GM12892 (cell line): Measurements from ENCODE around the gene MRC1.
"Not testable (repeated sequence)": the region's sequence is repeated elsewhere in the genome, so short reads cannot be mapped to it uniquely, and the experiment has no call there.

Experiments
- DNase-seq: peaks from one replicate; pipeline ENCODE4 v3.0.0; 2011; ENCODE audit not compliant: insufficient read length
- FAIRE-seq: peaks from 2 replicates; lab custom pipeline; 2011; peaks lifted over from hg19 to GRCh38; lab: Jason Lieb, UNC
- POLR2A ChIP-seq: IDR thresholded peaks from 2 replicates; pipeline ENCODE4 v1.6.1; 2011; ENCODE audit warnings: low read depth, low read length, control low read depth
- POLR2AphosphoS5 ChIP-seq: IDR thresholded peaks from 2 replicates; pipeline ENCODE4 v1.6.1; 2011; ENCODE audit warnings: low read depth, low read length, control low read depth
- TAF1 ChIP-seq: IDR thresholded peaks from 2 replicates; pipeline ENCODE4 v1.6.1; 2011; ENCODE audit warnings: low read depth, mild to moderate bottlenecking, control low read depth, low read length, borderline replicate concordance

The MRC1 gene

DNA sequence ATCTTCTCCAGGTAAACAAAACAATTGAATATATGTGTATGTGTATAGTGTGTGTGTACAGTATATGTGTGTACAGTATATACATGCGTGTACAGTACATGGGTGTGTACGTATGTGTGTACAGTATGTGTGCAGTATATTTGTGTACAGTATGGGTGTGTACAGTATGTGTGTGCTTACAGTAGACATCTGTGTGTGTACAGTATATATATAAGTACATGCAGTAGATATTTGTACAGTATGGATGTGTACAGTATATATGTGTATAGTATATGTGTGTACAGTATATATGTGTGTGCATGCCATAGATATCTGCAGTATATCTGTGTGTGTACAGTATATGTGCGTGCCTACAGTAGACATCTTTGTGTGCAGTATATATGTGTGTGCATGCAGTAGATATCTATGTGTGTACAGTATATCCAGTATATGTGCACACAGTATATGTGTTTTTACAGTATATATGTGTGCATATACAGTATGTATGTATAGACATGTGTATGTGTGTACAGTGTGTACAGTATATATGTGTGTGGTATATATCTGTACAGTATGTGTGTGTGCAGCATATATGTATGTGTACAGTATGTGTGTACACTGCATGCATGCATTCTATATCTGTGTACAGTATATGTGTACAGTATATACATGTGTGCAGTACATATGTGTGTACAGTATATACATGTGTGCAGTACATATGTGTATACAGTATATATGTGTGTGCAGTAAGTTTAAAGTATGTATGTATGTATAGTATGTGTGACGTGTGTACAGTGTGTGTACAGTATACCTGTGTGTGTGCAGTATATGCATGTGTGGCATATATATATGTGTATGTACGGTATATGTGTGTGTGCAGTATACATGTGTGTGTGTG, 105.3 kb downstream of the MRC1 start:
- TF ChIP-seq POLR2A (no peak), TAF1 (no peak), POLR2AphosphoS5 (no peak)
- FAIRE-seq (no peak), DNase-seq (no peak)

DNA sequence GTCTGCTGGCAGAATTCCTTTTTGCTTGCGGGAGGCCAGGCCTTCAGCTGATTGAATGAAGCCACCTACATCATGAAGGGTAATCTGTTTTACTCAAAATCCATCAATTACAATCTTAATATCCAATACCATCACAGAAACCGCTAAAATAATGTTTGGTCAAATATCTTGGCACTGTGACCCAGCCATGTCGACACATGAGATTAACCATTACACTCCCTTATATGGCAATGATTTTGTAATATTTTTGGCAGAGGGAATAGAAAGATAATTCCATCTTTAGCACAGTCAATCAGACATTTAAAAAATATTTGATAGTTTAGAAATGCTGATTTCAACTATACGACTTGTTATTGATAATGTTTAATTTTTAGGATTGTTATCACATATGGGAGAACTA, 106.0 kb downstream of the MRC1 start:
- TF ChIP-seq POLR2AphosphoS5 (no peak), POLR2A (no peak), TAF1 (no peak)
- DNase-seq = no peak
- no peak for FAIRE-seq

GRCh38 chr10:17918187-17918903, 109.2 kb downstream of the MRC1 start:
- TF ChIP-seq TAF1 (no peak), POLR2A (no peak), POLR2AphosphoS5 (no peak)
- FAIRE-seq = no peak
- no peak for DNase-seq

DNA sequence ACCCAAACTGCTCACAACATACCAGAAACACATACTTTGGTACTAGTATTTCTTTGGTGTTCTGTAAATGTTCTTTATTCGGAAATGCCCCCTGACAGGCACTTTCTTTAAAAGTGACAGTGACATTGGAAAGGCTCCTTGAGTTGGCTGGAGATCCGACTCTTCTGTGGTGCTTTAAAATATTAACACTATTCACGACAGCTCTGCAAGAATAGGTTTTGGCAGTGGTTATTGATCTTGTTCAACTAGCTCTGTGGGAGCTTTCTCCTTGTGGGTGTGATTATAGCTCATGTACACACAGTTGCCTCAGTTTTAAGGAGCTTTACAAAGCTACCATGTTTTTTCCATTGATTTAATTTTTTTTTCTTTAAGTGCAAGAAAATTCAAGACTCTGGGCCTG, 112.2 kb downstream of the MRC1 start:
- FAIRE-seq = no peak
- TF ChIP-seq POLR2AphosphoS5 = no peak
- no peak for TF ChIP-seq POLR2A
- no peak for TF ChIP-seq TAF1
- no peak for DNase-seq

DNA sequence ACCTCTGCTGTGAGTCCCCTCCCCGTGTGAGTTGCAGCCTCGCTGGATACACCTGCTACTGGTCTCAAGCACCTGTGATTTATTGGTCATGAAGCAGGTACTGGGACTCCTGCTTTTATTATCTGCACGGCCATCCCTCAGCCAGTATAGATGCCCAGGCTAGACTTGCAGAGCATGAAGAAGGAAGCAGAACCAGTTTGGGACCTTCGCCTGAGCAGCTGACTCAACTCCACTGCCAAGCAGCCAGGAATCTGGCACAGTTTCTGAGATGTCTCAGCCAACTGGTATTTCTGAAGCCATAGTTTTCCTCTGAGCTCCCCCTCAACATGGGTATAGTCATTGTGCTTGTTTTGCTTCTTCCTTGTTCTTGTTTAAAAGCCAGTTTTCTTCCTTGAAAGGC, 114.6 kb downstream of the MRC1 start:
- no peak for TF ChIP-seq POLR2A
- no peak for TF ChIP-seq POLR2AphosphoS5
- no peak for TF ChIP-seq TAF1
- FAIRE-seq (no peak), DNase-seq (no peak)

- TF ChIP-seq TAF1 = no peak
- no peak for TF ChIP-seq POLR2AphosphoS5
- TF ChIP-seq POLR2A = no peak
- DNase-seq (no peak), FAIRE-seq (no peak)
These were observed 134.0 kb downstream of the MRC1 start for GRCh38 chr10:17943033-17943745.

- FAIRE-seq, DNase-seq: not testable (repeated sequence)
These were observed 141.1 kb downstream of the MRC1 start for GRCh38 chr10:17950269-17950668.

- TF ChIP-seq POLR2AphosphoS5 (no peak), POLR2A (no peak), TAF1 (no peak)
- FAIRE-seq = no peak
- DNase-seq = no peak
These were observed 141.6 kb downstream of the MRC1 start for GRCh38 chr10:17950726-17951125.

- DNase-seq (no peak), FAIRE-seq (no peak)
- TF ChIP-seq POLR2AphosphoS5 = no peak
- TF ChIP-seq POLR2A = no peak
- TF ChIP-seq TAF1 = no peak
These were observed 142.8 kb downstream of the MRC1 start, which contains the start of gene SLC39A12 for GRCh38 chr10:17951868-17952371. Gene SLC39A12 (plus strand): TSS chr10:17951918. CDS start chr10:17953277, 1,359 bp downstream.

DNA sequence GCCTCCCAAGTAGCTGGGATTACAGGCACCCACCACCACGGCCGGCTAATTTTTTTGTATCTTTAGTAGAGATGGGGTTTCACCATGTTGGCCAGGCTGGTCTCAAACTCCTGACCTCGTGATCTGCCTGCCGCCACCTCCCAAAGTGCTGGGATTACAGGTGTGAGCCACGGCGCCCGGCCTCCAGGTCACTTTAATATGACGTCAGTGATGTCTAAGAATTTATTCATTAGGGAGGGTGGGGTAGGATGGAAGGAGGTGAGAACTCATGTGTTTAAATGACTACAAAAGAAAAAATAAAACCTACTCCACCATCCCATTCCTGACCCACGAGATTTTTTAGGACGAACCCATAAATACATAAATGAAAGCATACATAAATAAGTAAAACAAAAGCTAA, 145.2 kb downstream of the MRC1 start:
- not testable (repeated sequence) for FAIRE-seq, DNase-seq

DNA sequence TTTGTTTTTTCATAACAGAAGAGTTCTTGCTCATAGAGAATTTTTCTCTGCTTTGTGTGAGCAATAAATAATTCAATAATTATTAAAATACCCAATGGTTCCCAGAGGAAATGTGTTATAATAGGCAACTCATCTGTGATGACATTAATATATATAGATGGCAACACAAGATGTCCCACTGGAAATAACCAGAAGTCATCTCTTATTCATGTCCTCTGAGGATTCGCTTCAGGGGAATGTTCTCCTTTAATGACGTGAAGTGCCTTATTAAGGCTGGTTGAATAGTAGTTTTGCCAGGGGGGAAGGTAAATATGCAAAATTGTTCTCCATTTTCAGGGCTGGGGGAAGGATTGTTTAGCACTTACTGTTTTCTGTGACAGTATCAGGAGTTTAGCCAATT, 145.7 kb downstream of the MRC1 start:
- no peak for TF ChIP-seq TAF1
- TF ChIP-seq POLR2A = no peak
- TF ChIP-seq POLR2AphosphoS5 = no peak
- DNase-seq (no peak), FAIRE-seq (no peak)

- DNase-seq = no peak
- TF ChIP-seq POLR2A (no peak), TAF1 (no peak), POLR2AphosphoS5 (no peak)
- no peak for FAIRE-seq
These were observed 148.9 kb downstream of the MRC1 start for GRCh38 chr10:17958049-17958448.
